Esophagus (tissue), 2 donors: ENCODE measurements around the gene LEKR1. TPM values are rescaled to one million over a fixed set of nuclear protein-coding genes. Genes with fewer than 3 reads are reported as not detected.

ENCODE experiments used
- H3K27ac ChIP-seq, 2 donors: one replicate each; pipeline ENCODE4 v1.5.1; 2013; ENCODE audit warnings: low read depth in 2 of 2, mild to moderate bottlenecking in 2 of 2, inconsistent platforms in 1 of 2, low read length in 1 of 2, moderate library complexity in 1 of 2
- H3K27me3 ChIP-seq, 2 donors: one replicate each; pipeline ENCODE4 v1.6.1; 2013; ENCODE audit warnings: low read length in 2 of 2, control low read depth in 1 of 2, mild to moderate bottlenecking in 1 of 2; ENCODE audit not compliant: insufficient read depth in 2 of 2, control insufficient read depth in 1 of 2
- H3K36me3 ChIP-seq, 2 donors: one replicate each; pipeline ENCODE4 v1.6.1; 2013; ENCODE audit warnings: low read length in 1 of 2; ENCODE audit not compliant: control insufficient read depth in 2 of 2, insufficient read depth in 2 of 2
- H3K4me1 ChIP-seq, 2 donors: one replicate each; pipeline ENCODE4 v1.6.1; 2013; ENCODE audit warnings: low read length in 1 of 2; ENCODE audit not compliant: control insufficient read depth in 2 of 2, insufficient read depth in 2 of 2
- H3K4me3 ChIP-seq, 2 donors: one replicate each; pipeline ENCODE4 v1.5.1; 2013; ENCODE audit warnings: low read length in 2 of 2, mild to moderate bottlenecking in 2 of 2, low read depth in 1 of 2, moderate library complexity in 1 of 2
- H3K9me3 ChIP-seq, 2 donors: one replicate each; pipeline ENCODE4 v1.6.1; 2013; ENCODE audit warnings: mild to moderate bottlenecking in 2 of 2, low read depth in 1 of 2, low read length in 1 of 2, moderate library complexity in 1 of 2; ENCODE audit not compliant: control insufficient read depth in 2 of 2, insufficient read depth in 1 of 2
- WGBS, 2 donors: extraction: QIAGEN DNeasy Blood & Tissue Kit; methylation state at CpG; one replicate each; pipeline ENCODE4 v1.1.7; 2013; 5-methylcytosine and 5-hydroxymethylcytosine counted together
- polyA plus RNA-seq, 2 donors: library from polyadenylated mRNA; stranded (reverse); fragments of 200-250 nt; gene quantifications; one replicate each; pipeline ENCODE4 v1.2.3, GENCODE V29; 2013
- donor health status: healthy with polysubstance abuse.
- donor health status: Bipolar disorder and iron deficiency.

LEKR1 gene
- polyA plus RNA-seq, 2 donors, result 0.21 to 0.33 TPM

DNA sequence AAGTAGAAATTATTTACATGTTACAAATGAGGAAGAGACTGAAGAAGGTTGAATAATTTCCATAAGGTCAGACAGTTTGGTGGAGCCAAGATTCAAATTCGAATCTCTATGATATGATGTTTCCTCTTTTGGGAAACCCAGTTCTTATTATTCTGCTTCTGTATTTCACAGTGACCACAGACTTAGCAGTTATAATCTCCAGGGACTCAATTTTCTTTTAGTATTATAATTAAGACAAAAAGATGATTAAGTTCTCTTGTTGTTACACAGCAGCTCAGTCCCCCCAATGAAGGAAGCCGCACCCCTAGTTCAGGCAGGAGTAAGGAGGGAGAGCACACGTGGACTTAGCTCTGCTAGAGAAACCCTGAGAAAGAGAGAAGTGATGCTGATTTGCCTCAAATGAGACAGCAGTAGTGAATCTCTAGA is 203.2 kb downstream of the LEKR1 start:
- 77 to 82% methylated on average over 3 of the region's 3 CpGs for WGBS, 2 donors

GRCh38 chr3:157030712-157031111 is 204.6 kb downstream of the LEKR1 start:
- H3K9me3 ChIP-seq, result peaks cover 0 to 2% of the 10 kb centered on the region in 2 donors
- no peaks in the 10 kb centered on the region for H3K36me3 ChIP-seq
- H3K4me1 ChIP-seq, result no peaks in the 10 kb centered on the region
- no peaks in the 10 kb centered on the region for H3K27me3 ChIP-seq
- 66 to 78% methylated on average over 4 of the region's 4 CpGs for WGBS, 2 donors
- H3K4me3 ChIP-seq, result no peak overlapping the region
- no peak overlapping the region for H3K27ac ChIP-seq

More for the DNA sequence above, 203.2 kb downstream of the LEKR1 start:
- H3K36me3 ChIP-seq, result no peaks in the 10 kb centered on the region
- H3K9me3 ChIP-seq, result peaks cover 0 to 2% of the 10 kb centered on the region in 2 donors
- H3K4me3 ChIP-seq, result no peak overlapping the region
- H3K4me1 ChIP-seq, result no peaks in the 10 kb centered on the region
- no peak overlapping the region for H3K27ac ChIP-seq
- H3K27me3 ChIP-seq, result no peaks in the 10 kb centered on the region

- 60 to 67% methylated on average over 2 of the region's 2 CpGs for WGBS, 2 donors
Measured at GRCh38 chr3:157033001-157033400, 206.8 kb downstream of the LEKR1 start.

GRCh38 chr3:157040456-157040855 is 214.3 kb downstream of the LEKR1 start:
- H3K27me3 ChIP-seq, result peaks cover 0 to 2% of the 10 kb centered on the region in 2 donors
- no peaks in the 10 kb centered on the region for H3K9me3 ChIP-seq
- no peak overlapping the region for H3K27ac ChIP-seq

More at GRCh38 chr3:157033001-157033400, 206.8 kb downstream of the LEKR1 start:
- Histone ChIP-seq H3K36me3 (no peaks in the 10 kb centered on the region), H3K27ac (no peak overlapping the region), H3K9me3 (peaks cover 0 to 2% of the 10 kb centered on the region in 2 donors), H3K4me3 (no peak overlapping the region), H3K27me3 (no peaks in the 10 kb centered on the region), H3K4me1 (no peaks in the 10 kb centered on the region)

DNA sequence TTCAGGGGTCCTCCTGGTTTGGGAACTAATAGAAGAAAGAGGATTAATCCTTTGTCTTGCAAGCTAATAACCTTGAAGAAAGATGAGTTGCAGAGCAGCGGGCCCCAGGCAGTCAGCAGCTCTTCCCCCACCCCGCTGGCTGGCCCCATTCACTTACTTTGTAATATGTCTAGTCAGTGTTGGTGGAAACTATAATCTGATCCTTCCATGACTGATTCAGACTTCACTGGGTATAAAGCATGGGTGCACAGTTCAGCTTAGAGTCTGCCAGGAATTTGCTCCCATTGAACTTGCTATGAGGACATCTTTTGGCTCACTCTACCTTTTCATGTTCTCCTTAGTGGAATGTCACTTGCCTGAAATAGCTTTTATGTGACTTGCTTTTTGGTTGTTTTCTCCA is 216.1 kb downstream of the LEKR1 start:
- H3K4me3 ChIP-seq, result no peak overlapping the region
- H3K36me3 ChIP-seq, result no peaks in the 10 kb centered on the region
- H3K27me3 ChIP-seq, result peaks cover 0 to 2% of the 10 kb centered on the region in 2 donors
- H3K9me3 ChIP-seq, result no peaks in the 10 kb centered on the region
- WGBS, 2 donors, result 94 to 97% methylated on average over 2 of the region's 2 CpGs
- no peak overlapping the region for H3K27ac ChIP-seq
- no peaks in the 10 kb centered on the region for H3K4me1 ChIP-seq

More at GRCh38 chr3:157040456-157040855, 214.3 kb downstream of the LEKR1 start:
- no peaks in the 10 kb centered on the region for H3K4me1 ChIP-seq
- no peak overlapping the region for H3K4me3 ChIP-seq
- no peaks in the 10 kb centered on the region for H3K36me3 ChIP-seq

DNA sequence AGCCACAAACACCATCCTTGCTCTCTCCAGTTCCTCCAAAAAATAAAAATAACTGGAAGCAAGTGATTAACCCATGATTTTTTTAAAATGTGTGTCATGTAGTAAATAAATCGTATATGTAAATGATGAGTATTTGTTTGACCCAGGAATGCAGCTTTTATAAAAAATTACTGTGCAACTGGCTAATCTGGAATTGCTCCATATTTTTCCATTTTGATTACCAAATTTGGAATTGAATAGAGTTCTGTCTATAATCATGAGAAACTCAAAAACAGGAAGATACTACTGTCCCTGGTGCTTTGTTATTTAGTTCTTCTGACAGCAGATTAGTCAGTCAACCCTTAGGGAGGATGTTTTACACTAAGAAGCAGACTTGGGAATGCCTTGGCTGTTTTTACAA is 217.6 kb downstream of the LEKR1 start:
- Histone ChIP-seq H3K36me3 (no peaks in the 10 kb centered on the region), H3K4me1 (no peaks in the 10 kb centered on the region), H3K4me3 (no peak overlapping the region), H3K9me3 (no peaks in the 10 kb centered on the region), H3K27ac (no peak overlapping the region), H3K27me3 (peaks cover 0 to 2% of the 10 kb centered on the region in 2 donors)
- 66 to 79% methylated on average over 1 of the region's 1 CpG for WGBS, 2 donors

DNA sequence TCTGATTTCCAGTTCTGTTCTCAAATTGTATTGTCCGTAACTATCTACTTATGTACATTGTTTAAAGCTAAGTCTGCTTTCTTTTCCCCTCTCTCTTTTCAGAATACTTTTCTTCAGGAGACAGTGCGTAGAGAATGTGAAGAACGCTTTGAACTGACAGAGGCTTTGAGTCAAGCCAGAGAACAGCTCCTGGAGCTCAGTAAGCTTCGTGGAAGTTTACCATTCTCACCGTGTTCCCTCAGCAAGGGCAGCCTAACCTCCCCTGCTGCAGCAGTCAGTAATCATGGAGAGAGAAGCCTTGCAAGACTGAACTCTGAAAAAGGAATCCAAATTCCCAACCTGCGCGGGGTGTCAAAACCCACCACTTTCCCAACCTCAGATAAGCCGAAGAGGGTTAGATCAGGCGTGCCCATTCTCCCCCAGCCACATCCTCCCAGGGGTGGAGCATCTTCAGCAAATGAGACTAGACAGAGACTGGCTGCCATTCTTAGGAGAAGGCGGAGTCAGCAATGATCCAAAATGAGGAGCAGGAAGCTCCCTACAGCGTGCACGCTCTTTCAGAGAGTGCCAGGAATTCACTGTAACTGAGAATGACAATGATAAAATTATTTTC is 219.2 kb downstream of the LEKR1 start:
- no peak overlapping the region for H3K27ac ChIP-seq
- no peak overlapping the region for H3K4me3 ChIP-seq

DNA sequence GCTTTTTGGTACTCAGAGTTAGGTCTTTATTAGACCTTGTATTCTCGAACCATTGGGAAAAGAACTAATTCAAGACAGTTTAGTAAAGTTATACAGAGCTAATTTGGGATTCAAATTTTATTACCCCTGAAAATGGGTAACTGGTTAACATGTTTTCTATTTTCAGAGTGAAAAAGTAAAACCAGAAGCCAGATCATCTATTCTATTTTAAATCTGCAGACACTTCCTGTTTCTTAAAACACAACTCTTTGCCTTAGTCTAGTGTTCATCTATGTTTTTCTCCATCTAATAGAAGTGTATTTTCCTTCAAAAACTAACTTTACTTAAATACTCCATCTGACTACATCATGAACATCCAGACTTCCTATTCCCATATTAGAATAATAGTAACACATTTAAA is 220.4 kb downstream of the LEKR1 start:
- no peak overlapping the region for H3K4me3 ChIP-seq
- no peak overlapping the region for H3K27ac ChIP-seq
- 93 to 96% methylated on average over 1 of the region's 1 CpG for WGBS, 2 donors
- no peaks in the 10 kb centered on the region for H3K36me3 ChIP-seq
- no peaks in the 10 kb centered on the region for H3K4me1 ChIP-seq
- no peaks in the 10 kb centered on the region for H3K27me3 ChIP-seq
- H3K9me3 ChIP-seq, result no peaks in the 10 kb centered on the region

More for the DNA sequence above, 219.2 kb downstream of the LEKR1 start:
- H3K27me3 ChIP-seq, result no peaks in the 10 kb centered on the region
- no peaks in the 10 kb centered on the region for H3K9me3 ChIP-seq
- no peaks in the 10 kb centered on the region for H3K4me1 ChIP-seq
- WGBS, 2 donors, result 70 to 75% methylated on average over 12 of the region's 12 CpGs
- H3K36me3 ChIP-seq, result no peaks in the 10 kb centered on the region

- Histone ChIP-seq H3K36me3 (no peaks in the 10 kb centered on the region), H3K9me3 (no peaks in the 10 kb centered on the region), H3K4me1 (no peaks in the 10 kb centered on the region), H3K27me3 (no peaks in the 10 kb centered on the region), H3K4me3 (no peak overlapping the region), H3K27ac (no peak overlapping the region)
- 82 to 85% methylated on average over 3 of the region's 3 CpGs for WGBS, 2 donors
Measured at GRCh38 chr3:157051055-157051454, 224.9 kb downstream of the LEKR1 start.

- Histone ChIP-seq H3K4me3 (no peak overlapping the region), H3K36me3 (no peaks in the 10 kb centered on the region), H3K27ac (no peak overlapping the region), H3K4me1 (no peaks in the 10 kb centered on the region), H3K9me3 (no peaks in the 10 kb centered on the region), H3K27me3 (no peaks in the 10 kb centered on the region)
Measured at GRCh38 chr3:157051591-157051990, 225.4 kb downstream of the LEKR1 start.
